GM19324 (cell line): Measurements from ENCODE around the gene DHCR7.

Experiments used
- ATAC-seq: cut with Tn5 transposase; IDR thresholded peaks from one replicate; pipeline ENCODE4 v1.9.1; 2021; ENCODE audit warnings: mild to moderate bottlenecking, moderate library complexity; ENCODE audit not compliant: unreplicated experiment, low FRiP score

The DHCR7 gene

DNA sequence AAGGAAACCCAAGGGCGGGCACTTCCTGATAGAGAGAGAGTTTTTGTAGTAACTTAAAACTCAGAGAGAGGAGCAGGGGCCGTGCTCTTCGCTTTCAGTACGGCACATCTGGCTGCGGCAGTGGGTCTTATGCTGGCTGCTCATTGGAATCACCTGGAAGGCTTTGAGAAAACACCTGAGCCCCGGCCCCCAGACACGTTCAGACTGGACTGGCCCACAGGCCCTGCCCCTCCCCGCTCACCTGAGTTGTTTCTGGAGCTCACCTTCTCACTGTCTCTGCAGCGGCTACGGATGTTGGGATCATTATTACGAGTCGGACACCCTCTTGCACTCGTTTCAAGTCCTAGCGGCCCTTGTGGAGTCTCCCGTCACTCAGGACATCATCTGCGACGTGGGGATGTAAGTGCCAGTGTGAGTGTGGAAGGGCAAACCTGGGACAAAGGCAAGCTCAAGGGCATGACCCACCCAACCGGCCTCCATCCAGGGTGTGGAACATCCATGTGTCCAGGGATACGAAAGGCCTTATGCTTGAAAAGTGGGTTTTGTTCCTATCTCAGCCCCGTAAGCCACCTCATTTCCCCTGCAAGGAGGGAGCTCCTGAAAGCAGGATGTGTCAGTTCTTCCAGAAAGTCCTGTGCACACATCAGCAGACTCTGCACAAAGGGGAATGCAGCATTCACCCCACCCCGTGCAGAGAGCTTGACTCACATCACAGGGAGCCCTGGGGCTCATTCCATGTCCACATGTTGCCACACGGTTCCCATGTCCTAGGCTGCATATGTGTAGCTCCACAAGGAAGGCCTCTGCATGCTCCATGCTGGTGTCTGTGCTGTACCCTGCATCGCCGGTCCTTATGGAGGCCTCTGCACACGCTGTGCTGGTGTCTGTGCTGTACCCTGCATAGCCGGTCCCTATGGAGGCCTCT, 10.2 kb upstream of the DHCR7 start:
- ATAC-seq: no peak

DNA sequence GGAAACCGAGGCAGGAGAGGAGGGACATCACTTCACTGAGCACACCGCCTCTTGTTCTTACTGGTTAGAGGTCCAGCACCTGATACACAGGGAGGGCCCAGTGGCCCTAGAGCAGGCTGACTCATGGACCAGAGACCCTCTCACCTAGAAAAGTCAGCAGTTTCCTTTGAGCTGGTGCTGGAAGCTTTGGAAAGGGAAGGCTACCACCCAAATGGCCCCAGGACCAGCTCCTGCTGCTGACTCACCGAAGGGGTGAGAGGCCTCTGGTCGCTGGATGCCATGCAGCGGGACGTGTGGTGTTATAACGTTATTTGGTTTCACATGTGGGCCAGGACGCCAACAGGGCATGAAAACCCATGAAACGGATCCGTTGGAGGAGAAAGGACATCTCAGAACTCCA, 8.6 kb upstream of the DHCR7 start:
- ATAC-seq: no peak

DNA sequence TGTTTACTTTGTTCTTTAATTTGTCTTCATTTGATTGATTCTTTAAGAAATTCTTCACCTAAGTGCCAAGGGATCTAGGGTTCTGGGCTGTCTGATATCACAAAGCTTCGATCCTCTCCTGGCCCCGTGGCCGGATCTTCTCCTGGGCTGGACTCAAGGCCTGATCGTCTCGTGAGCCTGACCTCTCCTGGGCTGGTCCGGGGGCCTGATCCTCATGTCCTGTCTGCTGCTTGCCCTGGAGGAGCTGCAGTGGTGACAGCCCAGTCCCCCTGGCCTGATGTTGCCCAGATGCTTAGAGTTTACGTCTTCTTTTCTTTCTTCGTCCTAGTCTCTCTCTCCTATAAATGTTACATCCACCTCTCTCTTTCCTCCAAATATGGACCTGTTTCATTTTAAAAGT, 8.1 kb upstream of the DHCR7 start:
- no peak for ATAC-seq

DNA sequence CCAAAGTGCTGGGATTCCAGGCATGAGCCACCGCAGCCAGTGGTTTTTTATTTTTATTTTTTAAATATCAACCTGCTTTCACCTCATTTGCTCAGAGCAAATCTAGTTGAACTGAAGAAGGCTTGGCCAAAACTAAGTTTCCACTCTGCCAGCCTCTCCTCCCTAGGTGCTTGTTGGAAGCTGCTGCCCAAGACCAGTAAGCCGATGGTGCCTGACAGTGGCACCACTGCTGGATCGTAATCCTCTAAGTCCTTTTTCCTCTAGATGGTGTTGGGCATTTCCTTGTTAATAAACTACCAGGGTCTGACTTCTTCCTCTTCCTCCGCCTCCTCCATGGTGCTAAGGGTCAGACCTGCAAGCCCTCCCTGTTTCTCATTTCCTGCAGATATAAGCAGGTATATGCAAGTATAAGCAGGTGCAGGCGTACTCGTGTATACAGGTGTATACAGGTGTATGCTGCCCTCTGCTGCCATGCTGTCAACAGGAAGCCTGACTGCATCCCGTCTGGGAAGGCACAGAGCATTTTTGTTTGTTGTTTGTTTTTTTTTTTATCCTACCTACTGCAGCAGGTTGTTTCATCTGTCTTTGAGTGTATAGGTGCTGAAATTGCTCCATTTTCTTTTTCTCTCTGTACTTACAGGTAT, 6.4 kb upstream of the DHCR7 start:
- no peak for ATAC-seq

DNA sequence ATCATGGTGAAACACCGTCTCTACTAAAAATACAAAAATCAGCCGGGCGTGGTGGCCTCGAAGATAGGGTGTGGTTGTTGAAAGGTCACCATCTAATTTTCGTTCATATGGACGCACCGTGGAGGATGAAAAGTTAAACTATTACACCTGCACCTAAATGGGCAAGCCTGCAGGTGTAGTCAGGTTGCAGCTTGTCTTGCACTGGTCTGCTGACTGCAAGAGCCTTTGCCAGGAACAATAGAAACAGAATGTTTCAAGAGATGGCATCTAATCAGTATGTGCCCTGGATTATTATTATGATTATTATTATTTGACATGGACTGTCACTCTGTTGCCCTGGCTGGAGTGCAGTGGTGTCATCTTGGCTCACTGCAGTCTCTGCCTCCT, 5.7 kb upstream of the DHCR7 start:
- ATAC-seq: no peak

DNA sequence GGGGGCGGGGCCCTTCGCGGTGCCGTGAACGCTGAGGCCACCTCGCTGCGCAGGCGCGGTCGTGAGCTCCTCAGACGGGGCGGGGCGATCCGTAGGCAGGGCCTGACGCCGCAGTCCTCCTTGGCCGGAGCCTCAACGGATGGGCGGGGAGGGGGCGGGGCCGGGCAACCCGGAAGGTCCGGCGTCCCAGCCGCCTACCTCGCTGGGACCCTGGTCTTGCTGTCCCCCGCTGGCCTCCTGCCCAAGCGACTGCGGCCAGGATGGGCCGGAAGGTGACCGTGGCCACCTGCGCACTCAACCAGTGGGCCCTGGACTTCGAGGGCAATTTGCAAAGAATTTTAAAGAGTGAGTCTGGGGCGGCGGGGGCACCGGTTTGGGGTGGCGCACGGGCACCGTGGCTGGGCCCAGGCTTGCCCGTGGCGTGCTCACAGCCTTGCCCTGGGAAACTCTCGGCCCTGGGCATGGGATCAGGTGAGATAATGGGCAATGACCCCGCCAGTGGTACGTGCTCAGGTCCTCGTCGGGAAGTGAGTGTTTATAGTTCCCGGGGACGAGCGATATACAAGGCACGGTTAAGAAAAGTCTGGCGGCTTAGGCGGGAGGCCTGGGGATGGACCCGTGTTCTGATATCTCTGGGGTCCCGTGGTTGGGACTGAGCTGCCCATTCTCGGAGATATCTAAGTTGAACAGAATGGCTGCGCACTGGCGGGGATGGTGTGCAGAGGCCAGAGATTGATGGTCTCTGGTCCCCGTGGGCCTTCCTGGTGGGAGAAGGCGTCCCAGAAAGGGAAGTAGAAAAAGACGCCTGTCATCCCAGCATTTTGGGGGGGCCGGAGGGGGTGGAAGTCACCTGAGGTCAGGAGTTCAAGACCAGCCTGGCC, 5.1 kb upstream of the DHCR7 start, which contains the start of gene NADSYN1:
TSS of gene NADSYN1 (plus strand) at position 167 of the 881 bp plus-strand sequence. CDS start at position 261, 94 bp downstream.
- ATAC-seq: peak; percentile 57

DNA sequence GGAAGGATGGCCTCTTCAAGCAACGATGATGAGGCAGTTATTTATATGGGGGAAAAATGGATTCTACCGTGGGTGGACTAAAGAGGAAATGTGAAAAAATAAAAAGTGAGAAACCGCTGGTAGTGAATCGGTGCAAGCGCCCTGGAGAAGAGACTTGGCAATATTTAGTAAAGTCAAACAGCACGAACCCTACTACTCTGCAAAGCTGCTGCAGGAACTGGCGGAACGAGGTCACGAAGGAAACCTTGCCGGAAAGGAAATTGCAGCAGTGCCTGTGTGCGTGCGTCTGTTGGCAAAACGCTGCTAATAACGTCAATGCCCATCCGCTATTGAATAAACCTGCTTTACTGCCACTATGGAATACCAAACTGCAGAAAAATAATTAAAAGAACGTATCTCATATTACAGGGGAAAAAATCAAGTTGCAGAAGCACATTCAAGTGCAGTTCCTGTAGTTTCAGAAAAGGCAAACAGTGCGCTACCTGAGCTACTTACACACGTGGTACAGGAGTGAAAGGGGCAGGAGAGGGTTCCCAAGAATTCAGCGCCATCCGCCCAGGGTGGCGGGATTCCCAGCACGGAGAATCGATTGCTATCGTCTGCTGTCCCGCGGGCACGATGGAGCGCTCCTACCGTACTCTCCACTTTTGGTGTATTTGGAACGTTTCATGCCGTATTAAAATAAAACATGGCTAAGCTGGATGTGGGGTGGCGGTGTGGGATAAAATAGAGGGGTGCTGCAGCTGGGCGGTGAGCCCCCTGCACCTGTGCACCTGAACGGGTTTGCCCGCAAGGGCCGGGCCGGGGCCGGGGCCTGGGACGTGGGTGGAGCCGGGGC, 4.2 kb upstream of the DHCR7 start:
- no peak for ATAC-seq

DNA sequence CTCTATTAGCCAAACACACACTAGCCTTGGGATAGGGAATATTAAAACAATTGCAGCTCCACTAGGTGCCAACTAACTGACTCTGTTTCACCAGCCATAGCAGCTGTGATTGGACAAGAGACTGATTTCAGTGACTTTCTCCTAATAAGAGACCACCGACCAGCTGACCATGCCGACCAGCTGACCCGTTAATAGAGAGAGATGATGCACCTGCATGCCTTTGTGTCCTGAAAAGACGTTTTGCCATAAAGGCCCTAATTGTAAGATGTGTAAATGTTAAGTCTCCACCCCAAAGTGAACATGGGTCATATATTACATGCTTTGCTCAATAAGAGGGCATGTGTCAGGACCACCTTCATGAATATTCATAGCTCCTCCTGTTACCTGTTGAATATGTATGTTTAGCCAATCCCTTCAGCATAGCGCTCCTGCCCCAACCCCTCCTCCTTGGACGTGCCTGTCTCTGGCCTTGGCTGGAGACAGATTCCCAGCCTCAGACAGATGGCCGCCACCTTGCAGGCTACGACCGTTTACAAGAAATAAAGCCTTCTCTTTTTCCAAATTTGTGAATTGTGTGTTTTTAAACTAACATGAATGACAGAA, 3.5 kb upstream of the DHCR7 start:
- ATAC-seq: no peak

DNA sequence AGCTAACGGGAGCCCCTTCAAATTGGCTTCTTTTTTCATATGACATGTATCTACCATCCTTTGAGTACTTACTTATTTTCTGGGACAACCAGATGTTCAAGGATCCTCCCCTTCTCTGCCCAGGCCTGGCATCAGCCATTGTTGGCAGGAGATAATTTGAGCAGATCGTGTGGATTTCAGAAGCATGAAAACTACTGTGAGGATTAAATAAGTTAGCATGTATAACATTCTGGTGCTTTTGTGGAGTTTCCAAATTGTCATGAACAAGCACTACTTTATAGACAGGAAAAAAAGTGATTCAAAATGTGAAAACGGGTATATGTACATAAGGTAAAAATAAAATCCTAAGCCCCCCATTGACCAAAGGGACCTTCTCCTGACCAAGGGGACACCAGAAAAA, 2.7 kb upstream of the DHCR7 start:
- no peak for ATAC-seq

DNA sequence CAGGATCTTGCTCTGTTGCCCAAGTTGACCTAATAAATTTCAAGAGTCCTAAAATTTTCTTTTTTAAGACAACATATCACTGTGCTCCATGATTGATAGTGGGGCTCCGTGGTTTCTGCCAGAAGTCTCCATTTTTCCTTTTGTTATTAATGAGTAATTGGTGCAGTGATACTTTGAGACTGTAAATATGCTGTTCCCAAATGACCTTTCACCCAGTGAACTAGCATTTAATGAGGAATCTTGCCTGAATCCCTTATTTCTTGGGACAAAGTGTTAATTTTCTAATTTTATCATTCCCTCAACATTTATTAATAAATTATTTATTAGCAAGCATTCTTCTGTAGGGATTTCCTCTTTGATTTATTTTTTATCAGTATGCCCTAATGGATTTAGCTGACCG, 2.3 kb upstream of the DHCR7 start:
- ATAC-seq: no peak

DNA sequence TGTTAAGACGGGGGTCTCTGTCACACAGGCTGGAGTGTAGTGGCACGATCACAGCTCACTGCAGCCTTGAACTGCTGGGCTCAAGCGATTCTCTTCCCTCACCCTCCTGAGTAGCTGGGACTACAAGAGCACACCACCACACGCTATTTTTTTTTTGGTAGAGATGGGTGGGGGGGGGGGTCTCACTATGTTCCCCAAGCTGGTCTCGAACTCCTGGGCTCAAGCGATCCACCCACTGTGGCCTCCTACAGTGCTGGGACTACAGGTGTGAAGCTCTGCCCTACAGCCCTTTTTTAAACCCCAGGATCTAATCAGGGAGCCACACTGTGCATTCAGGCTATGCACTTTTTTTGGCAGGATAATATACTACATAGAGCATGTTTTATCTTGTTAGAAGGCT, 1.4 kb upstream of the DHCR7 start:
- ATAC-seq: no peak

DNA sequence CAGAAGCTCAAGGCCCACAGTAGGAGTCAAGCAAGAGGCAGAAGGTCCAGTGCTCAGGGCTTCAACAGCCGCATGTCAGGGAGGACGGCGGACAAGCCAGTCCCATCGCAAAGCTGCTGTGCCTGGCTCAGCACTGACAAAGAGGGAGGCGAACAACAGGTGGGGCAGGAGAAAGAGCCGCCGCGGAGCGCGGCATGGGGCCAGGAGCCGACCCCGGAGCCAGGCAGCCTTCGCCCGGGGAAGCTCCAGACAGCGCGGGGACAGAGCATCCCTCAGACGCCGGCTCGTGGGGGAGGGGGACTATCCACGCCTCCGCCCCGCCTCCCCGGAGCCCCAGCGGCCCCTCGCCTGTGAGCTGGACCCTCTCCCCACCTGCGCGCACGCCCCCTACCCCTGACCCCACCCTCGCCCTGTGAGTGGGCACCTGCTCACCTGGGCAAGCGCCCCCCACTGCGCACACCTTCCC, 369 bp downstream of the DHCR7 start:
- ATAC-seq: no peak

DNA sequence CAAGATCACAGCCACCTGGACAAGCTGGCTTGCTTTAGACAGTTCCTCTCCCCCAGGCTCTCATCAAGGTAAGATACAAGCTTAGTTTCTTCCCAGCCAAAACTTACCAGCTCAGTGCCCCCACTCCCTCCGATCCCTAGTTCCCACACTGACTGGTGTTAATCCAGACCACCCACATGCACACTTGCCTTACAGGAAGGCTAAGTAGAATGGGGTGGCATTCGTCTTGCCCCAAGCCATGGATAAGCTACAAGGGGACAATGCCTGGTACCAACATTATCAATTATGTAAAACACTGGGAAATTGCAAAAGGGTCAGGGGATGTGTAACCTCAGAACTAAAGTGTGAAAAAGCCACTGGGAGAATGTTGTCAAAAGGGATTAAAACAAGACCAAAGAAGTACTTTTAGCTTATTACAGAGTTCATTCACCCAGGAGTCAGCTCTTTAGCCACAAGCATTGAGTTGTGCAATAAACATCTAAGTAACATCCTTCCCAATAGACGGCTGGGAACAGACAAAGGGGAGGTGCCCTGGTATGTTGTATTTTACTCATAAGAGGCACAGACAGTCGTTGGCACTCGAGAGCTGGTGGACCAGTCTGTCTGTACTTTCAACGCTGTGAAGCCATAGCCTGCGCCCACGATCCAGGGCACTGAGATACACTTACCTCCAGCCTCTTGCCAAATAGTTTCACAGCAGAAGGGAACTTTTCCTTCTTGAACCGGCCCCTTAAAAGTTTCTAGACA, 1.1 kb downstream of the DHCR7 start:
- ATAC-seq: no peak

DNA sequence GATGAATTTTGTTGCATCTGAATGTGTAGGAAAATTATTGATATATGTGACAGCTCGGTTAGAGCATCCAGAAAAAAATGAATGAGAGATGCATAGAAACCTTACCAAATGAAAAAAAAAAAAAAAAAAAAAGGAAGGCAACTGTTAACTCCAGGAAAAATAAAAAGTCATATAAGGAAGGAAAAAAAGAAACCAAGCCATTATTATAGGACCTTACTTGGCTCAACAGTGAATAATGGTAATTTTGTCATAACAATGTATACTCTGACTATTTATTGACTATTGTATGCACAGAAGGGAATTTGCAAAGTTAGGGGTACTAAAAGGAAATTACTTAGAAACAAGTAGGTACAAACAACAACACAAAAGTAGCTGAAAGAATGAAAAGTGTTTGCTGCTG, 2.0 kb downstream of the DHCR7 start:
- no peak for ATAC-seq

DNA sequence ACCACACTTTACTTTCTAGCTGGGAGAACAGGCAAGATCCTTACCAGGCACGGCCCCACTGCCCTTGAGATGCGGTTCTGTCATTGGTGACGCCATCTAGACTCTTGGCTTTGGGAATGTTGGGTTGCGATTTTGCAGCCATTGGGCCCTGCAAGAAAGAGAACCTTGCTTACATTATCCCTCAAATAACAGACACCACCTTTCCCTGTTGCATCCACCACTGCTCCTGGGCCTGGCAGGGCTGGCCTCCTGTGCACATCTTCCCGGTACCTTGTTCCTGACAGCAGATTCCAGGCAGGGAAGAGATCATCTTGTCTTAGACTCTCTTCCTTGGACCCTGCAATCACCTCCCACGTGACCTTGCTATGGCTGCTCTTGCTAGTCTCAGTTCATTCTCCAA, 3.4 kb downstream of the DHCR7 start:
- ATAC-seq: no peak

DNA sequence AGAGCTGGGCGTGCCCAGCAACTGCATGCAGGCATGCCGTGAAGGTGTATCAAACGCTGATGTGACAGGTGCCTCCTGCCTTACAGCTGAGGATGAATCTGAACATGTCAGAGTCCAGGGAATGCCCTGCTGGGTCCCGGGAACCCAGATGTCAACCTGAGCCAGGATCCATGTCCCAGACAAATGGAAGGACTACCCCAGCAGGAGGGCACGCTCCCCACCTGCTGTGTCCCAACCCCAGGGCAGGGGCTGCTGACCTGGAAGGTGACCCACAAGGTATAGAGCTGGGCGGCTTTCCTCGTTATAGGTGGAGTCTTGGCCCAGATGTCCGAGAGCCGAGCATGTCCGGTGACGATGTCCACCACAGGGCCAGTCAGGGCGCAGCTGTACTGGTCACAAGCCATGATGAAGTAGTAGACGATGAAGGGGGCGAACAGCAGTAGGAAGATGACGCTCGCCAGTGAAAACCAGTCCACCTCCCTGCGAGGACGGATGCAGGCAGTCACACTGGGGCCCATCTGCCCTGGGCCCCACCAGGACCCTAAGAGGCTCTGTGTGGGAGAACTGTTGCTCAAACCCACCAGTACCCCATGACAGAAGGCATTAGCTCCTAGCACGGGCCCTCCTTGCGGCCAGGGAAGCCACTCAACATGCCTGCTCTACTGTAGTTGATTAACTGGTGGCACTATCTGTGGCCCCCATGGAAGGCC, 4.3 kb downstream of the DHCR7 start:
- no peak for ATAC-seq

DNA sequence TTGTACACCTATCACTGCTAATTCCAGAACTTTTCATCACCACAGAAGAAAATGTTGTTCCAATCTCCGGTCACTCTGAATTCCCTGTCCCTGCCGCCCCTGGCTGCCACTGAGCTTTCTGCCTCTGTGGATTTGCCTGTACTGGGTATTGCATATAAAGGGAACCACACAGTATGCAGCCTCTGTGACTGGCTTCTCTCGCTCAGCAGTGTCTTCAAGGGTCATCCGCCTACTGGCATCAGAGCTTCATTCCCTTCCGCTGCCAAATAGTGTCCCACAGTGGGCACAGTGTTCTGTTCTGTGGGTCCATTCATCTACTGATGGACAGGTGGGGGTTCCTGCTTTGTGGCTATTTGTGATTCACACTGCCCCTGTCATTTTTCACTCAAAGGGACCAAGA, 5.3 kb downstream of the DHCR7 start:
- ATAC-seq: no peak

DNA sequence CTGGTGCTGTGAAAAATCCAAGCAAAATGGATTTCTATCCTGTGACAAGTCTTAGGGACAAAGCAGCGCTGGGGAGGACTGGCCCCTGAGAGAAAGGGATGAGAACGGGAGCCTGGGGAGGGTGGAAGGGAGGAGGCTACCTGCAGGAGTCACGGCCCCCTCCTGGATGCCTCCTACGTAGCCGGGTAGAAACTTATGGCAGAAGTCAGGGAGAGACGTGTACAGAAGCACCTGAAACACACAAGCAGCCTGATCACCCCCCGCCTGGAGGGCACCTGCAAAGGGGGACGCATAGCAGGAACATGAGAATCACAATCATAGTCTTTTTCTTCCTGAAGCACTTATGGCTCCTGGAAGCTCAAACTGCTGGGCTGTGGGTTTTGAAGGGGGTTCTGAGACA, 6.1 kb downstream of the DHCR7 start:
- ATAC-seq: no peak
